Measurements from ENCODE around the gene EML6.
"Not testable (repeated sequence)": the region's sequence is repeated elsewhere in the genome, so short reads cannot be mapped to it uniquely, and the experiment has no call there.

The EML6 gene

GRCh38 chr2:54808661-54809060 lies 85.2 kb downstream of the EML6 start:
- DNase-seq, result no peak

DNA sequence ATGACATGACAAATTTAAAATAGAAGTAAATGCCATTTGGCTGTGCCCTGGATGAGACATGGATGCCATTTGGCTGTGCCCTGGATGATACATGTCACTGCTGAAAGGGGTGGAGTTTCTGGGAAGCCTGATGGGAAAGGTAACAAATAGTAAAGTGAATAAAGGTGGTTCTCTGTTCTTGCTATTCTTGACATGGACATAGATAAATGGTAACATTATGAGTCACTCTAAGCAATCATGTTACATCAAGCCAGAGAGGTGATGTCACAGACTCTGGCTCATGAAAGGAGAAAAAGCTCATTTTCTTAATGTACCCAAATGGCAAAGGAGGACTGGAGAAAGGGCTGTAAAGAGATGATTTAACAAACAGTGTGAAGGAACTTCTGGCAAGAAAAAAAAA lies 86.4 kb downstream of the EML6 start:
- DNase-seq, result no peak

GRCh38 chr2:54810246-54810645 lies 86.8 kb downstream of the EML6 start:
- no peak for DNase-seq

DNA sequence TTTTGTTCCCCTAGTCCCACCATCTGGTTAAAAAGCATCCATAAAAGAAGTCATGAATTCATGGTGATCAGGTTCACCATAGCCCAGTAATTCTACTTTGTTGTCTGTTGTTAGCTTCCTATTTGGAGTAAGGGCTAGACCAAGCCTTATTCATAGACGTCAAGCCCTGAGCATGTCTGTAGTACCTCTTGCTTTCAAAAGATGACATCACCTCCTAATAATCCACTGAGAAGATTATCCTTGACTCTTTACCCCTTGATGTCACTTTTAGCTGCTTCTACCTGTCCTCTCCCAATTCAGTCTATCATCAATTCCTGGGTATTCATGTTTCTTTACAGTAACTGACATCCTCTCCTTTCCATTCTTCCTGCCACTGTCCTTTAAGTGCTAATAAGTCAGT lies 90.1 kb downstream of the EML6 start:
- no peak for DNase-seq

- no peak for DNase-seq
These were observed 91.1 kb downstream of the EML6 start for GRCh38 chr2:54814389-54815147.

- no peak for DNase-seq
These were observed 91.7 kb downstream of the EML6 start for GRCh38 chr2:54815148-54815539.

GRCh38 chr2:54818226-54818625 lies 94.8 kb downstream of the EML6 start:
- DNase-seq, result no peak

- DNase-seq, result no peak
These were observed 97.1 kb downstream of the EML6 start for GRCh38 chr2:54820558-54820957.

DNA sequence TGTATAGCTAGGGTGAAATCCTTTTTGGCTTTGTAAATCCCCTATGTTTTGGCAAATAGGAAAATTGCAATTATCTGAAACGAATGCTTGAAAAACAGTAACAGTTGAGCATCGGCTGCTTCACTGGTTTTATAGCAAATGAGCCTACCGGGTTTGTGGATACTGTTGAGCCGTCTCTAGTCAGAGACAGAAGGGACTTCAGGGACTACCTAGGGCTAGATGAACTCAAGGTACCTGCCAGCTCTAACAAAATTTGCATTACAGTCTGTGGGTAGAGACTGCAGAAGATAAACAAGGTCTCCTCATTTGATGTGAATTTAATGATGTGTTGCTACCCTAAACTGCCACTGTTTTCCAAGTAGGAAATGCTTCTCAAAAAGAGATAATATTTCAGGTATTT lies 101.1 kb downstream of the EML6 start:
- DNase-seq, result no peak

DNA sequence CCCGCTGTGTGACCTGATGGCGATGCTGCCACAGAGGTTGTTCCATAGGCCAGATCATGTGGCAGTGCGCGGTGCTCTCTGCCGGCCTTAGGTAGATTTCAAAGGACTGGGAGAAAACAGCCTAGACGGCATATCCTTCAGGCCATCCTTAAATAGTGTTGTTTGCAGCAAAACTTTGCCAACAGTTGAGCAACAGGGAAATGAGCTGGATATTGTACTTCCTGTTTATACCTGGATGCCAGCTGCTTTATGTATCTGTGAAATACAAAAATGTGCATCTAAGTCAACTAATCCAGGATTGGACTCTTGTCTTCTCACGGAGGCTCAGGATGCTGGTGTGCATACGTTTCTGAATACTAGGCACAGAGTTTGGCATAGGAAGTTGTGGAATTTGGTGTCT lies 107.1 kb downstream of the EML6 start:
- no peak for DNase-seq

DNA sequence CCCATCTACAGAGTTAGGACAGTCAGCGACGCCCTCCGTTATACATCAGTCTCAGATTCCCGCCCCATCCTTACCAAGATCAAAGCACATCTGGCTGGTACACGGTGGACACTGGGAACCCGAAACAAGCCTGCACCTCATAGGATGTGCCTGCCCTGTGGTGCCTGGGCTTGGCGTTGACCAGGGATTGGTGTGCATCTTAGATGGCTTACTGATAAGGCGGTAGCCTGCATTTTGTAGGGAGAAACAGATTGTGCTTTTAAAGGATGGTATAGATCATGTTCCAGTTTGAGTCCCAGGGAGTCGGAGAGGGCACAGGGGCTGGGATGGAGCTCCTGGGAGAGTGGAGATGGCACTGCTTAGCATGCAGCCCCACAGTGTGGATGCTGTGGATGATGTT lies 108.0 kb downstream of the EML6 start:
- no peak for DNase-seq

GRCh38 chr2:54834721-54835120 lies 111.3 kb downstream of the EML6 start:
- no peak for DNase-seq

DNA sequence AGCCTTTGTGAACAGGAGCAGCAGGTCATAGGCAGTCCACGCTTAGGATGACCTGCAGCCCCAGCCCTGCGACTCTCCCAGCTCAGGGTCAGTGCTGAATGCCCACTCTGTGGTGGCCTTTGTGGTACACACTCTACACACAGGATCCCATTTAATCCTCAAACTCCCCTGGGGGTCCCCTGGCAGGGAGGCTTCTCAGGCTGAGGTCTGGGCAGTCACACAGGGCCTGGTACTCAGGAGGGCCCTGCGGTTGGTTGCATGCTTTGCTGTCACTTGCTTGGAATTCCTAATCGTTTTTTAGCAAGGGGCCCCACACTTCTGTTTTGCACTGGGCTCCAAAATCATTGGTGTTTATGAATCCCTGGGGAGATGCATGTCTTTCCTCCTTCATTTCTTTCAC lies 113.0 kb downstream of the EML6 start:
- no peak for DNase-seq

GRCh38 chr2:54838585-54839035 lies 115.1 kb downstream of the EML6 start:
- peak; percentile 73 for DNase-seq

DNA sequence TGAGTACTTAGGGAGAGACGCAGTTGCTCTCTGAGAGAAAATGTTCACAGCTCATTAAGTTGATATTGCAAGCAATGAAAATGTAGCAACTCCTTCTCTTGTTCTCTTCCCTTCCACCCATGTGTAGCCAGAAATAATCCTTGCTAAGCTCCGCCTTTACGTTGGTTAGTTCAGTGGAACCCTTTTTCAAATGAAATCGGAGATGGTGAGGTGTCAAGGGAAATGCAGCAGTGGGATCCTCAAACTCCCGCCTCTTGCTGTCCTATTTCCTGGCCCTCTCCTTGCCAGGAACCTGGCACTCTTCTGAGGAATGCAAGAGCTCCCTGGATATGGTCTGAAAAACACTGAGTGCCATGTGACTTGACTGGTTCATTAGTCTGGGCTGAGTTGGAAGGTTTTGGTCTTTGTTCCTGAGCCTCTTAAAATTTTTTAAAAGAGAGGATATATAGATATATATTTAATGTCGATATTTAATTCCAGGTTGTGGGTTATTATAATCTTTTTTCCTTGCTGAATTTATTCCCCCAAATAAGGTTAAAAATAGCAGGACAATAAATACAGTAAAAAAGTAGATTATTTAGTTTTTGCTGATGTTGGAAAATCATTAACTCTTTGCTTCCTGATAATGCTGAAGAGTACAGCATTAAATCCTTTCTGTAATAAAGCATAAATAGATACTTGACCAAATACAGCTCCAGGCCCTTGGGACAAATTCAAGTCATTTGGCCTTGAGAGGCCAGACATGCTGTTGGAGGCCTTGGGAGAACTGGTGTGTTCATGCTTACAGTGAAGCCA lies 116.2 kb downstream of the EML6 start:
- peak; percentile 37 for DNase-seq

GRCh38 chr2:54840559-54841468 lies 117.4 kb downstream of the EML6 start:
- DNase-seq, result no peak

DNA sequence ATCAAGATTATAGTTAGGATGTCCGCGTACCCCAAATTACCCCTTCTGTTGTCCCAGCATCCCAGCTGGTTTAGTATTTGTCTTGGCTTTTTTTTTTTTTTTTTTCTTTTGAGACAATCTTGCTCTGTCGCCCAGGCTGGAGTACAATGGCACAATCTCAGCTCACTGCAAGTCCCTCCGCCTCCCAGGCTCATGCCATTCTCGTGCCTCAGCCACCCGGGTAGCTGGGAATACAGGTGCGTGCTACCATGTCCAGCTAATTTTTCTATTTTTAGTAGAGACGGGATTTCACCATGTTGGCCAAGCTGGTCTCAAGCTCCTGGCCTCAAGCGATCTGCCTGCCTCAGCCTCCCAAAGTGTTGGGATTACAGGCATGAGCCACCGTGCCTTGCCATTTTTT lies 118.0 kb downstream of the EML6 start:
- DNase-seq, result not testable (repeated sequence)

- DNase-seq, result no peak
These were observed 121.6 kb downstream of the EML6 start for GRCh38 chr2:54845094-54845493.

DNA sequence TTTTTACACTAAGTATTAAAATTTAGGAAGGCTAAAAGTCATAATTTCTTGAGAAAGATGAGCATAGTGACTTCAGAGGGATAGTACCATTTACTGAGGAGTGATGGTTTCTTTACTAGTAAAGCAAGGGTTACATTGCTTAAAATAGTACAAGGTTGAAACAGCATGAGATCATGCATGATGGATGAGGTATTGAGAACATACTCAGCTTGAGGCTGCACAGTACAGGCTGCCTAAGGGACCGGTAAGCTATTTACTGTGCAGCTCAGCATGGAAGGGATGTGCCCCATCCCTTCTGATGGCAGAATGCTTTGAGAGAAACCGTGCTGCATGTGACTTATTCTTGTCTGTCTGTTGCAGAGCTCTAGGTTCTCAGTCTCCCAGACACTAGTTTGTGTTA lies 122.1 kb downstream of the EML6 start:
- no peak for DNase-seq

GRCh38 chr2:54850171-54851122 lies 127.0 kb downstream of the EML6 start:
- DNase-seq, result no peak

DNA sequence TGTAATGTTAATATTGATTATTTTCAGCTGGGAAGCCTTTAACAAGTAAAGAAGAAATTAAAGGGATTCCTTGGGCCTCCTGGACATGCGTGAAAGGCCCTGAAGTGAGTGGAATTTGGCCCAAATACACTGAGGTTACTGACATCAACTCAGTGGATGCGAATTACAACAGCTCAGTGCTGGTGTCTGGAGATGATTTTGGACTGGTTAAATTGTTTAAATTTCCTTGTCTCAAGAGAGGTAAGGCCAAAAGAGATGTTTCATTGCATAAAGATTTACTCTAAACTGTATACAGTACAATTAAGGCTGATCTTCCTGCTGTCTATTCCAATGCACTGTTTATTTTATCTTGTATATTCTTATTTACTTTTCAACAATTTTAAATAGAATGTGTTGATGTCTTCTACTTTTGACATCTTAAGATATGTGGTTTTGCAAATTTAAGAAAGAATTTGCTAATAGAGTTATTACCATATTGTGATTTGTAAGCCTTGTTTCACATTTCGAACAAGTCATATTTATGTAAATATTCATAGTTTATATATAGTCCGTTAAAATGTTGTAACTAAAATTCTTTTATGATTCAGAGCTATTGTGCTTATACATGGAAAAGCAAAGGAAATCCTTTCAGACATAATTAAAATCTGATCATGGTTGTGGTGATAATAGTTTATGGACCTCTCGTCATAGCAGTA lies 130.3 kb downstream of the EML6 start:
- DNase-seq, result no peak

Measured in midbrain (tissue), 1 donor.